ENCODE results near the gene KRT5.

The KRT5 gene

DNA sequence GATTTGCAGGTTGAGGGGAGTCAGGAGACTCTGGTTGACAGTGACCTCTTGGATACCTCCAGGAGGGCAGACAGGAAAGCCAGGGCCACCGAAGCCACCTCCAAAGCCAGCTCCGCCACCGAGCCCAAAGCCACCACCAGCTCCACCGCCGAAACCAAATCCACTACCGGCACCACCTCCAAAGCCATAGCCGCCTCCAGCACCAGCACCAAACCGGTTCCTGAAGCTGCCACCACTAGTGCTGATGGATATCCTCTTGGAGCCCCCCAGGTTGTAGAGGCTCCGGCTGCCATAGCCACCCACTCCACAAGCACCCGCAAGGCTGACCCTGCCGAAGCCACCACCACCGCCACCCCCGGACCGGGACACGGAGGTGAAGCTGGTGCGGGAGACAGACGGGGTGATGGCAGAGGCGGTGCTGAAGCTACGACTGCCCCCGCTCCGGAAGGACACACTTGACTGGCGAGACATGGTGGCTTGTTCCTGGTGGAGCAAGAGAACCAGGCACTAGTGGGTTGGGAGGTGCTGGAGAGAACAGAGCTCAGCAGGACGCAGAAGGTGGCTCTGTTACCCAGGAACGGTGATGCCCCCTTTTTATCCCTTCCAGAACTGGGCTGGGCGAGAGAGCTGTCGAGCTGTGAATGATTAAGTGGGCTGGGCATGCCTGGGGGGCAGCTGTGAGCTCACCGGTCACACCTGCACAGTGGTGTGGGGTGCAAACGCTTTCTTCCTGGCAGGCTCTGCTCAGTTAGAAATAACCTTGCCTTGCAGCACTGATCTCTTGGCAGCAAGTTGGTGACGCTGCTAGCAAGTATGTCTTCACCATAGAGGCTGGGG, at the start of gene KRT5:
Gene KRT5, minus strand, starts transcription at position 569 of the 837 bp plus-strand sequence. Its CDS starts 98 bp downstream, at position 471.
- no peak for DNase-seq

DNA sequence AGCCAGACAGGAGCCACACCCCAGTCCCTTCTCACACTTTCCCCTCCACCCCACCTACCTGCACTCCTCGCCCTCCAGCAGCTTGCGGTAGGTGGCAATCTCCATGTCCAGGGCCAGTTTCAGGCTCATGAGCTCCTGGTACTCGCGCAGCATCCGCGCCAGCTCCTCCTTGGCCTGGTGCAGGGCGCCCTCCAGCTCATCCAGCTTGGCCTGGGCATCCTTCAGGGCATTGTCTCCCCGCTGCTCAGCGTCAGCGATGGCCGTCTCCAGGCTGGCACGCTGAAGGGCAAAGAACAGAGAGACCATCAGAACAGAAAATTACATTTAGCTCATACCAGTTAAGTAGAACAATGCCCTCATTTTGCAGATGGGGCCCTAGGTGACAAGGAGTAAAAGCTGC, 47.9 kb upstream of the KRT5 start:
- DNase-seq: no peak

DNA sequence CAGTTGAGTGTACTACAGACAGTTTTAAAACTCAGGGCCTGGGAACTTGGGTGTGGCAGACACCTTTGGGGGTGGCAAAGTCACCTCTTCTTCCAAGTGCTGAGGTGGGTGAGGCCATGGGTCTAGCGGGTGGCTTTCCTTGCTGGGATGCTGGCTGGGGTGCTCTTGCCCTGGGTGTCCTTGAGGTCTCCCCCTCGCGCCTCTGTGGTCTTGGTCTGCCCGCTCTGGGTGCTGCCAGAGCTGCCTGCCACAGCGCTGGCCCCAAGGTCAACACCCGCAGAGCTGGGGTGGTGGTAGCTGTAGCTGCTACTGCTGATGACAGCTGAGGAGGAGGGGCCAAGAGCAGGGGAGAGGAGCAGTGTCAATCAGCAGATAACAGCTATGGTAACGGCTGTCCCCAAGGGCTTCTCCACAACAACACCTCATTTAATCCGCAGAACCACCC, 46.7 kb upstream of the KRT5 start:
- DNase-seq: no peak

DNA sequence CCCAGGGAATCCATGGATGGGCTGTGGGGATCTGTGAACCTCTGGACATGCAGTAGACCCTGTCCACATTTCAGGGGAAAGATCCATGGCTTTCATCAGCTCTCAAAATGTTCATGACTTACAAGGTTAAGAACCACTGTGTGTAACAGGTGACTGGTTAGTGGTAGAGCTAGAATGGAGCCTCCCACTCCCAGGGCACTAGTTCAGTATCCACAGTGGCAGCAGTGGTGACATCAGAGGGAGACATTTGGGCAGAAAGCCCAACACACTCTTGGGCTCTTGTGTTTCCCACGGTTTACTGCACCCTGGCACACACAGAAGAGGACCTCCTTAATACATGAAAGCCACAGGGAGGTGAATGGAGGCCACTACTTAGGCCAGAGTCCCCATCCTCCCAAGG, 44.4 kb upstream of the KRT5 start:
- DNase-seq: no peak

DNA sequence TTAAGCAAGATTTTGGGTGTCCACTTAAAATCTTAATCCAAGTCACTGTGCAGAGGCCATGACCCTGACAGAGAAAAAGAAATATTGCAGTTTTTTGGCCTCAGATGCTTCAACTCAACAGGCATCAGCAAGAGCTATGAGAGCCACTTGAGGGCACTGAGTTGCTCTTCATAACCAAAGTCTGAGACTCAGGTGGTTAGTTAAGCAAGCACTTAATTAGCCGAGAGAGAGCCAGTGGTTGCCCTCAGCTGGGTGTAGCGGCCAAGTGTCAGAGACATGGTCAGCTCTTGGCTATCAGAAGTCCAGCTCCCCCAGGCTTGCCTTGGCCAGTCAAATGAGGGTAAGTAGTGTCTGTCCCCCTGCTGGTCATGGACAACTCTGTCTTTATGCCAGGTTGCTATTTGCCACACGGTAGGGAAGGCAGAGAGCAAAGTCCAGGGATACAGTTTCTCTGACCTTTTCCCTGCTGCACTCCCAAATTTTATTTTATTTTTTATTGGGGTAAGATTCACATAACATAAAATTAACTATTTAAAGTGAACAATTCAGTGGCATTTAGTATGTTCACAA, 41.8 kb upstream of the KRT5 start:
- DNase-seq: no peak

DNA sequence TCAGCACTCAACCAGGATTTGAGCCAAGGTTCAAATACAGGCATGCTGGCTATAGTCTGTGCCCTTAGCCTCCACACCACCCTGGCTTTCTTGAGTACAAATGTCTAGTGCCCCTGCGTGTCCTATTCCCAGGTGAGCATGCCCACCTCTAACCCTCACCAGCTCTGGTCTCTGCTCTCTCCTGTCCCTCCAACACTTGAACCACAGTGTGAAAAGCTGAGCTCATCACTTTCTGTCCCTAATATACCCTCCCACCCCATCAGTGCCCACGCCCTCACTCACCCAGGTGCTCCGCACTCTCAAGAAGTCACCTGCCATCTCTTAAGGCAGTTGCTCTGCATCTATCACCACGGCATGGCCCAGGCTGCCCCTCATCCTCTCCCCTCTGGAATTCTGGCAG, 39.8 kb upstream of the KRT5 start:
- DNase-seq: no peak

DNA sequence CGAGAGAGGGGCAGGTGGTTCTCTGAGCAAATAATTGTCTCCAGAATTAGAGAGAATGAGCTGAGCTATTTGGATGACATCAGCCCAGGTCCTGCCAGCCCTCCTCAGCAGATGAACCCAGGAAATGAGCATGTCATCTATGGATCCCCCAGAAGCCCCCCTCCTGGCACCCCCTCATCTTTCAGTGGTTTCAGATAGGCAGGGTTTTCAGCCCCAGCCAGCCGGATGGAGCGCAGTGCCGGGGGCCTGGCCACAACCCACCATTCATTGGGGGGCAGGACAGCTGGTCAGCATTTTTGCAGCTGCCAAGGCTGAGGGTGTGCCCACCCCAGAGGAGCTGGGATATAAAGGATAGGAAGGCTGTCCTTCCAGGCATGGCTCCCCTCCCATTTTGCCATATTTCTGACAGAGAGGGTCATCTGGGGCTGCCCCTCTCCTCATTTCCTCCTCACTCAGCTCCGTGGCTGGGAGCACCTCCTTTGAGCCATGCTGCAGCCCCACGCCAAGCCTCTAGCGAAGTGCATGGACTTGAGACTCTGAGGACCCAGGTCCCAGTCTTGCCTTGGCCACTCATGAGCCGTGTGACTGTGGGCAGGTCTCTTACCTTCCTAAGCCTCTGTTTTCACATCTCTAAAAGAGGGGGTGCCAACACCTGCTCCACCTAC, 38.7 kb upstream of the KRT5 start:
- DNase-seq: no peak

DNA sequence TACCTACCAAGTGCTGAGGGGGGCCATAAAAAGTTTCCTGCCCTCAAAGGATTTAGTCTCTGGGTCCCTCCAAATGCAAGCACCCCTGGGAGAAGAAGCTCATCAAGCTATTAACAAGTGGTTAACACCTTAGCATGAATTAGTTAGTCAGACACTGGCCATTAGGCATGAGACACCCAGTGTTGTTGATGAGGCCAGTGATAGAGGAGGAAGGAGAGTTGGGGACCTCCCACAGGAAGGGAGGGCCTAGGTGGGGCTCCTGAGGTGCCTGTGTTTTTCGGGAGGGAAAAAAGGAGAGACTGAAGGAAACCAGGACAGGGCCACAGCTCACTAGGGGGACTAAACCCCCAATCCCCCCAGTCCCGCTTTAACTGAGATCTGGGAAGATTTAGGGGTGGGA, 37.3 kb upstream of the KRT5 start:
- no peak for DNase-seq

DNA sequence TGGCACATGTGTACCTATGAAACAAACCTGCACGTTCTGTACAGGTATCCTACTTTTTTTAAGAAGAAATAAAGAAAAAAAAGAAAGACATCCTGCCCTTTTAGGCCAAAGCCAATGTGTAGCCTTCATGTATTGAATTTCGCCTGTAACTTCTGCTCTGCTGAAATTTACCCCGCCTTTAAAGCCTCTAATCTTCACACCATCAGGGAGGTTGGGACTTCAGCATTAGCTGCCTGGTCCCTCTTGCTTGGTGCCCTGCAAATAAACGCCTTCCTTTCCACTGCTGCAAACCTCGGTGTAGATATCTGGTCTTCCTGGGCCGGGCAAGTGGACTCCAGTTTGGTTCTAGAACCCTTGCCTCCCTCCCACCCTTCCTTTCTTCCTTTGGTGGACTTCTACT, 35.4 kb upstream of the KRT5 start:
- DNase-seq: no peak

DNA sequence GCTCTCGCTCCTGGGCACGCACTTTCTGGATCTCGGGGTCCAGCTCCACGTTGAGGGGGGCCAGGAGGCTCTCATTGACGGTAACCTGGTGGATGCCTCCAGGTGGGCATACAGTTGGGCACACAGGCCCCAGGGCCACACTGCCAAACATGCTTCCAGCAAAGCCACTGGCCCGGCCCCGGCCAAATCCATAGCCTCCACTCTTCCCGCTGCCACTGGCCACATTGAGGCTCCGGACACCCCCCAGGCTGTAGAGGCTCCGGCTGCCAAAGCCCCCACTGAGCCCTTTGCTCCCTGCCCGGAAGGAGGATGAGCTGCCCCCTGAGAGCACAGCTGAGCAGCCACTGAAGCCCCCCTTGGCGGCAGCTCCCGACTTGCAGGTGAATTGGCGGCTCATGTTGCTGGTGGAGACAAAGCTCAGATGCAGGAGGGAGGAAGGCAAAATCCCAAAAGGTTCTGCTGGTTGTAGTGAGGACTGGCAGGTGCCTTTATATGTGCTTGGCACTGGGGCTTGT, 32.5 kb upstream of the KRT5 start, which contains the start of gene KRT71:
Gene KRT71, minus strand, starts transcription at position 465 of the 515 bp plus-strand sequence. Its CDS starts 68 bp downstream, at position 397.
- no peak for DNase-seq

DNA sequence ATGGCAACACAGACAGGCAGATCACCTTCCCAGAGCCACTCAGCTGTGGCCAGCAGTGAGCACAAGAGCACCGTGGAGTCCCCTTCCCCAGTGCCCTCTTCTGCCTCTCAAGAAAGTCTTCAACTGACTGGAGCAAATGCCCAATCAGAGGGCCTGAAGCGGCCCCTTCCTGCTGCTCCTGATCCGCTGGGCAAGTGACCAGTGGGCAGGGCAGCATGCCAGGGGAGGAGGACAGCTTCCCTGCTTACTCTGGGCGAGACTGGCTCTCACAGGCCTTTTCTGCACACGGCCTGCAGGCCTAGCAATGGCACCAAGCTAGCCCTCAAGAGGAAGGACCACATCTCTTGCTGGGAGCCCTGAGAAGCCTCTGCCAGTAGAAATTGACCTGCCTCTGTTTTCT, 31.9 kb upstream of the KRT5 start:
- DNase-seq: no peak

DNA sequence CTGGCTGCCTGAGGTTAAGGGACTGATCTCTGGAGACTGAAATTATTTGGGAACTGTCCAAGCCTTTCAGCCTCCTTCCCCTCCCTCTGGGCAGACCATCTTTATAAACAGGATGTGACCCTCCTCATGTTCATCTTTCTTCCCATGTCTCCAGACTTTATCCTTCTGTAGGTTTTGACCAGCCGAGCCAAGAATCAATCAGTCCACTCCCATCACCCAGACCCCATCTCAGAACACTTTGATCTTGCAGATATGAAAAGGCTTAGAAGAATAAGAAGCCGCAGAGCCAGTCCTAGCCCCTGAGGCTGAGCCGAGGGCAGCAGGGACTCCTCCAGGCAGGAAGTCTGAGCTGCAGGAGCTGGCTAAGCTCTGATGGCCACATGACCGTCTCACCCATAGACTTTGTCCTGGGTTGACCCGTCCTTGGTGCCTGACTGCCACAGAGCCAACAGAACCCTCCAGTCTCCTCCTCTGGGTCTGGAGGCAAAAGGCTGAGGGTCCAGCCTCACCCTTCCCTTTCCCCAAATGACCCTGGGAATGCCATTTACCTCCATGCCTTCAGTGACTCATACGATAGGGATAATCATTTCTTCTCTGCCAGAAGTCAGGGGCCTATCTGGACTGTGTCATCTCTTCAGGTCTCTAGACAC, 31.1 kb upstream of the KRT5 start:
- no peak for DNase-seq

DNA sequence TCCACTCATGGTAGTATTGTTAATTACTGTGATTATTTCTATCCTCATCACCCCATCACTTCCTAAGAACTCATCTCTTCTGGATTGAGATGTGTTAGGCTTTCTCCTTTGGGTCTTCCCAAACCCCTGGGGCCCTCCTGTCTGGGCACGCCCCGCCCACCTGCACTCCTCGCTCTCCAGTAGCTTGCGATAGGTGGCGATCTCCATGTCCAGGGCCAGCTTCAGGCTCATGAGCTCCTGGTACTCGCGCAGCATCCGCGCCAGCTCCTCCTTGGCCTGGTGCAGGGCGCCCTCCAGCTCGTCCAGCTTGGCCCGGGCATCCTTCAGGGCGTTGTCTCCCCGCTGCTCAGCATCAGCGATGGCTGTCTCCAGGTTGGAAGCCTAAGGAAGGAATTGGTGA, 25.9 kb upstream of the KRT5 start:
- DNase-seq: no peak

DNA sequence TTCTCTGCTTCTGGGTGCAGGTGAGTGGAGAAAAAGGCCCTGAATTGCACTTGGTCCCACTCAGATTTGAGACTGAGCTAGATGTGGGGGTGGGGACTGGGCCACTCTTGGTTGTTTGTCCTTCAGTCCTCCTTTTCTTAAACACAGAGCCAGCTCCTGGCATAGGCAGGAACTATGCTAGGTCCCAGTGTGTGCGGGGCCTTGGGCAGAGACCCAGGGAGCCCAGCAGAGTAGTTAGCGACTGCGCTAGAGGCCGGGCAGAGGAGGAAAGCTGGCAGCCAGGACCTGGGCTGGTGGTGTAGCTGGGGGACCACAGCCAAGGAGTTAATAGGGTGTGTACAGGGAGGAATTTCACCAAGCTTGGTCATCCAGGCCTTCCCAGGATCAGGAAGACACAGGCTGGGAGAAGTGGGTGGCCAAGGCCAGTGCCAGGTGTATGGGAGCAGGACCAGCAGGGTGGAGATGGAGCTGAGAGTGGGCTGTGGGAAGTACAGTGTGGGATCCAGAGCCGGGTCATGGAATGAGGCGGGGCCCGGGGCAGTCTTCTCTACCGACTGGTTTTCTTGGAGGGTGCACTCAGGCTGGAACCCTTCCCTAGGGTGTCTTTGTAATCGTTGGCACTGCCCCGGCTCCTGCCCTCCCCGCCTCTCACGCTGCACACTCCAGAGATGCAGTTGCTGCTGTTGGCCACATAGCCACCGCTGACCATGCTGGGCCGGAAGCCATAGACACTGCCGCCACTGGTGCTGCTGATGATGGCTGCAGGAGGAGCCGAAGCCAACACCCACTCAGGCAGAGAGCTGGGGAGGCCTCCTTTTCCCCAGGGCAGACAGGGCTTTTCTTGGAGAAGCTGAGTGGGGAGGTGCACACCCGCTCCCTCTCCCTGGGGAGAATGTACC, 24.0 kb upstream of the KRT5 start:
- DNase-seq: no peak

DNA sequence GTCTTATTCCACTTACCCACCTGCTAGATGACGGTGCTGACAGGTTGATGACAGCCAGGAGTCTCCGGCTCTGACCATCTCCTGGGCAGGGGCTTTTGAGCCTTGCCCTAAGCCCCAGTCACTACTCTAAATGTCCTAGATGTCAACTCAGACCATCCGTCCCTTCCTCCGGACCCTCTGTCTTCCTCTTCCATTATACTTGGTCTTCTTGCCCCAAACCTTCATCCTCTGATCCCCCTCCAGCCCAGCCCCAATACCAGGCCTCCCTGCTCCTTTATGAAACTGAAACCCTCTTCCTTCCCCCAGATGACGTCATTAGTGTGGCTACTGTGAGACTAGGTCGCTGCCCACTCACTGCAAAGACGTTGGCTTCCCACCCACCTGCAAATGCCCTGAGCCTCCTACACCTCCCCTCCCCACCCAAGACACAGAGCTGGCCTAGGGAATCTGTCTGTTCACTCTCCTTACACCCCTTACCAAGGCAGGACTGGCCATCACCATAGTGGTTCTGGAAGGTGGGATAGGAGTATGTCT, 22.7 kb upstream of the KRT5 start:
- no peak for DNase-seq

DNA sequence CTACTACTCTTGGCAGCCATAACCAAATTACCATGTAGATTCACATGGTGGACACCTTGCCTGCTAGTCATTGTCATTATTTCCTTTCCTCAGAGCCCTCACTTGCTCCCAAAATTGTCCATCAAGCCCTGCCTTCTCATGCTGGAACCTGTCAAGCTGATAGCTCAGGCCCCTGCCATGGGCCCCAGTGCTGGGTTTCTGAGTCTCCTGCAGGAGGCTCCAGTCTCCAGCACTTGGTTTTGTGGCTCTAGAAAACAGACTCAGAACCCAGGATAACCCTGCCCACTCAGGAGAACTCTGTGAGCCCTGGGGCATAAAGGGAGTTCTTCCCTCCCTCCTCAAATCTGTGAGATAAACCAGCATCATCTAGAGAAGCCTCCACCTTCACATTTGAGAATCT, 22.0 kb upstream of the KRT5 start:
- DNase-seq: no peak

DNA sequence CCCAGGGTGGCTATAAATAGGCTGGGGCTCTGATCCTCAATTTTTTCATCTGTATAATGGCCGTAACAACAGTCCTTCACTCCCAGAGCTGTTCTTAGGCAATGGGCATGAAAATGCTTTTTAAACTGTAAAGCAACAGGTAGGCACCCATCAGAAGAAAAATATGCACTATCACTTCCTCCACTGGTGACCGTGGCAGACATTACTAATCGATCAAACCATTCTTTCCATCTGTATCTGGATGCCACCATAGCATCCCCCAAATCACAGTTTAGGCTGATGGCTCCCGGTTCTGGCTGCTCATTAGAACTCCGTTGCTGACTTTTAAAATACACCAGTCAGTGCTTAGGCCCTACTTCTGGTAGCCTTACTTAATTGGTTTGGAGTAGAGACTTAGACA, 21.5 kb upstream of the KRT5 start:
- DNase-seq: no peak

DNA sequence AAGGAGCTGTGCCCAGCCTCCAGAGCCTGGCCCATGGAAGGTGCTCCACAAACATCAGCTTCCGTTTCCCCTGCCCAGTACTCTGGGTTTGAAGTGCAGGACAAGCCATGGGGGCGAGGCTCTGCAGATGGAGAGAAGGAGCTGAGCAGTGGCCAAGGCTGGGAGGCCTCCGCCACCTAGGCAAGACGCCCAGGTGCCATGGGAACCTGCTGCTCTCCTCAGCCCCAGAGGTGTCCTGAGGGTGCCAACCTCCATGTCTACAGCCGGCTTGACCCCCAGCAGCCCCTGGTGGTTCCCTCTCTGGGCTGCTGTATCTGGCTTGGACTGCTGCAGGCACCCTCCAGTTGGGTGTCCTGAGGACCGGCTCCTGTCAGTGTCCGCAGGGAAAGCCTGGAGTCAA, 20.3 kb upstream of the KRT5 start:
- DNase-seq: no peak

DNA sequence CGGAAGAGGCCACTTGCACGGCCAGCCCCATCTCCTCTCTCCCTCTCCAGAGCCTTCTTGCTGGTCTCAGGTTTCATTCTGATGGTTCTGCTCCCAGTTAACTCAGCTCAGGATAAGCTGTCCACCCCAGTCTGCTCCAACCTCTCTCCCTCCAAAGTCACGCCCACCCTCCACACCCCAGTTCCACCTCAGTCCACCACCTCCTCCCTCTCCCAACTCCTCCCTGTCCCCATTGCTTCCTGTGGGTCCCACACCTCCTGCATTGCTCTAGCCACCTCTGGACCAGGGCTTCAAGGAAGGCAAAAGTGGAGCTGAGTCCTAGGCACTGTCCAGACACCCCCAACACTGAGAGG, 19.6 kb upstream of the KRT5 start:
- no peak for DNase-seq

DNA sequence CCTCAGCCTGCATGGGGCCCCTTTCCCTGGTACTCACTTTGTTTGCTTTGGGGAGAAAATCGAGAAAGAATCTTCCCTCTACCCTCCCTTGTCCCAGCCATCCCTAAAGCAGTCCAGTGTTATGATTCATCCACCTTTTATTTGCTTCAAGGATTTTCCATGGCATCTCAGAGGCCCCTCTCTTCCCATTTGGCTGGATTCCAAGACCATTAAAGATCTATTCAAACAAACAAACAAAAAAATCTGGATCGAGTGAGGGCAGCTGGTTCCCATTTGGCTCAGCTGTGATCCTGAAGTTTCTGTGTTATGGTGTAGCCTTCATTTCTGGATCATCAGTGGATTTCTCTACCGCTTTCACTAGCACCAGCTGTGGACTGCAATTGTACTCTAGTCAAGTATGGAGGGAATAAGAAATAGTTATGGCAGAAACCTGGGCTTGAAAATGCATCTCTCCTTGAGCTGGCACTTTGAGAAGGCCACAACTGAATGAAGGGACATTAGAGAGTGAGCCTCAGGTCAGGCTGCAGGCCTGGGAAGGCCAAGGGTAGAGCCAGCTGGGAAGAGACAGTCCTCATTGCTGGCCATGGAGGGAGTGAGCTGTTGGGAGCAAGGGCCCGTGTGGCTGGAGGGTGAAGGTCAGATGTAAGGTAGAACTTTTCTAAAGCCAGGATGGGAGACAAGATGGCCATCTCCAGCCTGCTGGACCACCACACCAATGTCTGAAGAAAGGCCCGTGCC, 19.1 kb upstream of the KRT5 start:
- no peak for DNase-seq

DNA sequence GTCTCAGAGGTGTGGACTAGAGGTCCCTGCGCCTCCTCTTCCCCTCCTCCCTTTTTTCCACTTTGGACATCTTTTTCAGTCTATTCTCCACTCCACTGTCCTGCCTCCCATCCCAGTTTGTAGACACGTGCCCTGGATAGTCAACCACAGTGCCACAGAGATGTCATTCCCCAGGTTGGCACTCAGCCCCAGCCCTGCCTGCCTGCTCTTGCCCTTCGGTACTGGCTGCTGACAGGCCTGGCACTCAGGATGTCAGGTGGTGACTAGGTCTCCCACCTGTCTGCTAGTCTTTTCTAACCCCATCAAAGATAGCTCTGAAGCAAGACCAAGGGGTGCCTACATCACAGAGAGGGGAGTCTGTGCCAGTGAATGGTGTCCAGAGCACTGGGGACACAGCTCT, 16.9 kb upstream of the KRT5 start:
- DNase-seq: no peak
